ENCODE results near the gene FCN3.

Gene FCN3

GRCh38 chr1:27353166-27353565, 21.5 kb downstream of the FCN3 start:
- Histone ChIP-seq H3K4me1 (ENCODE audit: insufficient read depth, low read length) (peaks cover 15% of the 10 kb centered on the region), H3K27ac (ENCODE audit: low read depth, low read length) (no peak overlapping the region), H3K27me3 (ENCODE audit: control insufficient read depth in 1 of 2, insufficient read depth in 2 of 2, low read length in 2 of 2) (peaks cover 4 to 28% of the 10 kb centered on the region in 2 donors), H3K9me3 (ENCODE audit: low read length) (no peaks in the 10 kb centered on the region), H3K4me3 (ENCODE audit: low read depth in 1 of 2, low read length in 2 of 2) (no peak overlapping the region), H3K9ac (ENCODE audit: low read length) (no peak overlapping the region), H3K36me3 (ENCODE audit: insufficient read depth, low read length) (peaks cover 14% of the 10 kb centered on the region)

GRCh38 chr1:27351541-27352107, 23.0 kb downstream of the FCN3 start:
- Histone ChIP-seq H3K4me1 (ENCODE audit: insufficient read depth, low read length) (peaks cover 15% of the 10 kb centered on the region), H3K9ac (ENCODE audit: low read length) (no peak overlapping the region), H3K36me3 (ENCODE audit: insufficient read depth, low read length) (peaks cover 14% of the 10 kb centered on the region), H3K4me3 (ENCODE audit: low read depth in 1 of 2, low read length in 2 of 2) (peak overlapping the region in 1 of 2 donors; percentile 27), H3K27ac (ENCODE audit: low read depth, low read length) (no peak overlapping the region), H3K9me3 (ENCODE audit: low read length) (no peaks in the 10 kb centered on the region), H3K27me3 (ENCODE audit: control insufficient read depth in 1 of 2, insufficient read depth in 2 of 2, low read length in 2 of 2) (peaks cover 4 to 32% of the 10 kb centered on the region in 2 donors)

- H3K4me1 ChIP-seq (ENCODE audit: insufficient read depth, low read length): peaks cover 15% of the 10 kb centered on the region
- no peaks in the 10 kb centered on the region for H3K9me3 ChIP-seq (ENCODE audit: low read length)
- H3K4me3 ChIP-seq (ENCODE audit: low read depth in 1 of 2, low read length in 2 of 2): peak overlapping the region in 1 of 2 donors; percentile 38
- H3K27ac ChIP-seq (ENCODE audit: low read depth, low read length): no peak overlapping the region
- H3K36me3 ChIP-seq (ENCODE audit: insufficient read depth, low read length): peaks cover 7% of the 10 kb centered on the region
- no peak overlapping the region for H3K9ac ChIP-seq (ENCODE audit: low read length)
- H3K27me3 ChIP-seq (ENCODE audit: control insufficient read depth in 1 of 2, insufficient read depth in 2 of 2, low read length in 2 of 2): peaks cover 4 to 32% of the 10 kb centered on the region in 2 donors
Measured at GRCh38 chr1:27350663-27351540, 23.7 kb downstream of the FCN3 start.

GRCh38 chr1:27349784-27350662, 24.6 kb downstream of the FCN3 start:
- no peak overlapping the region for H3K9ac ChIP-seq (ENCODE audit: low read length)

GRCh38 chr1:27348861-27349783, 25.5 kb downstream of the FCN3 start:
- Histone ChIP-seq H3K9ac (ENCODE audit: low read length) (no peak overlapping the region), H3K27ac (ENCODE audit: low read depth, low read length) (no peak overlapping the region), H3K4me3 (ENCODE audit: low read depth in 1 of 2, low read length in 2 of 2) (peak overlapping the region; percentile 32 to 38), H3K9me3 (ENCODE audit: low read length) (no peaks in the 10 kb centered on the region), H3K36me3 (ENCODE audit: insufficient read depth, low read length) (no peaks in the 10 kb centered on the region), H3K27me3 (ENCODE audit: control insufficient read depth in 1 of 2, insufficient read depth in 2 of 2, low read length in 2 of 2) (peaks cover 4 to 32% of the 10 kb centered on the region in 2 donors), H3K4me1 (ENCODE audit: insufficient read depth, low read length) (peaks cover 15% of the 10 kb centered on the region)

More at GRCh38 chr1:27349784-27350662, 24.6 kb downstream of the FCN3 start:
- H3K27me3 ChIP-seq (ENCODE audit: control insufficient read depth in 1 of 2, insufficient read depth in 2 of 2, low read length in 2 of 2): peaks cover 4 to 32% of the 10 kb centered on the region in 2 donors
- no peaks in the 10 kb centered on the region for H3K9me3 ChIP-seq (ENCODE audit: low read length)
- H3K4me3 ChIP-seq (ENCODE audit: low read depth in 1 of 2, low read length in 2 of 2): peak overlapping the region; percentile 32 to 38
- H3K4me1 ChIP-seq (ENCODE audit: insufficient read depth, low read length): peaks cover 15% of the 10 kb centered on the region
- H3K27ac ChIP-seq (ENCODE audit: low read depth, low read length): no peak overlapping the region
- H3K36me3 ChIP-seq (ENCODE audit: insufficient read depth, low read length): no peaks in the 10 kb centered on the region

GRCh38 chr1:27346991-27347624, 27.5 kb downstream of the FCN3 start:
- Histone ChIP-seq H3K27me3 (ENCODE audit: control insufficient read depth in 1 of 2, insufficient read depth in 2 of 2, low read length in 2 of 2) (peaks cover 4 to 32% of the 10 kb centered on the region in 2 donors), H3K4me3 (ENCODE audit: low read depth in 1 of 2, low read length in 2 of 2) (no peak overlapping the region), H3K9ac (ENCODE audit: low read length) (no peak overlapping the region), H3K9me3 (ENCODE audit: low read length) (no peaks in the 10 kb centered on the region), H3K36me3 (ENCODE audit: insufficient read depth, low read length) (no peaks in the 10 kb centered on the region), H3K4me1 (ENCODE audit: insufficient read depth, low read length) (peaks cover 15% of the 10 kb centered on the region), H3K27ac (ENCODE audit: low read depth, low read length) (no peak overlapping the region)

GRCh38 chr1:27346357-27346756, 28.3 kb downstream of the FCN3 start:
- H3K9me3 ChIP-seq (ENCODE audit: low read length): no peaks in the 10 kb centered on the region
- peaks cover 4 to 31% of the 10 kb centered on the region in 2 donors for H3K27me3 ChIP-seq (ENCODE audit: control insufficient read depth in 1 of 2, insufficient read depth in 2 of 2, low read length in 2 of 2)
- peaks cover 15% of the 10 kb centered on the region for H3K4me1 ChIP-seq (ENCODE audit: insufficient read depth, low read length)
- H3K27ac ChIP-seq (ENCODE audit: low read depth, low read length): no peak overlapping the region
- H3K36me3 ChIP-seq (ENCODE audit: insufficient read depth, low read length): no peaks in the 10 kb centered on the region
- H3K9ac ChIP-seq (ENCODE audit: low read length): no peak overlapping the region
- H3K4me3 ChIP-seq (ENCODE audit: low read depth in 1 of 2, low read length in 2 of 2): no peak overlapping the region

- Histone ChIP-seq H3K4me3 (ENCODE audit: low read depth in 1 of 2, low read length in 2 of 2) (no peak overlapping the region), H3K27me3 (ENCODE audit: control insufficient read depth in 1 of 2, insufficient read depth in 2 of 2, low read length in 2 of 2) (peaks cover 3 to 20% of the 10 kb centered on the region in 2 donors), H3K36me3 (ENCODE audit: insufficient read depth, low read length) (no peaks in the 10 kb centered on the region), H3K9ac (ENCODE audit: low read length) (no peak overlapping the region), H3K9me3 (ENCODE audit: low read length) (no peaks in the 10 kb centered on the region), H3K27ac (ENCODE audit: low read depth, low read length) (no peak overlapping the region), H3K4me1 (ENCODE audit: insufficient read depth, low read length) (peaks cover 11% of the 10 kb centered on the region)
Measured at GRCh38 chr1:27345272-27345671, 29.4 kb downstream of the FCN3 start.

GRCh38 chr1:27343639-27344025, 31.0 kb downstream of the FCN3 start:
- no peaks in the 10 kb centered on the region for H3K9me3 ChIP-seq (ENCODE audit: low read length)
- H3K36me3 ChIP-seq (ENCODE audit: insufficient read depth, low read length): peaks cover 3% of the 10 kb centered on the region
- no peak overlapping the region for H3K4me3 ChIP-seq (ENCODE audit: low read depth in 1 of 2, low read length in 2 of 2)
- H3K27ac ChIP-seq (ENCODE audit: low read depth, low read length): no peak overlapping the region
- H3K9ac ChIP-seq (ENCODE audit: low read length): no peak overlapping the region
- no peaks in the 10 kb centered on the region for H3K4me1 ChIP-seq (ENCODE audit: insufficient read depth, low read length)
- H3K27me3 ChIP-seq (ENCODE audit: control insufficient read depth in 1 of 2, insufficient read depth in 2 of 2, low read length in 2 of 2): peaks cover 0 to 4% of the 10 kb centered on the region in 2 donors

All from muscle layer of colon (tissue), 2 donors.